ENCODE results near the gene ANP32D.

GRCh38 chr12:48445538-48445937, 26.8 kb upstream of the ANP32D start:
- TF ChIP-seq ZNF274 (IDR thresholded peaks at IDR 0.05; ENCODE audit: low read depth, low read length) (no peak), YY1 (IDR thresholded peaks at IDR 0.05; ENCODE audit: insufficient read depth, insufficient read length) (no peak)

Measured in NT2/D1 (cell line).